Measurements from ENCODE around the gene PTOV1. TPM values are rescaled to one million over a fixed set of nuclear protein-coding genes. Genes with fewer than 3 reads are reported as not detected.

Gene PTOV1
- total RNA-seq, 1 experiment from 2014 or later: 114 TPM

Small RNAs within 50 kb of the gene (microRNA-seq; reads per million reads assigned to microRNA genes)
- 3.5 reads per million, percentile 5 among the genes with 10 or more reads in this experiment for gene MIR4749 (ENCODE audit: unreplicated experiment)
- gene MIR4750 (ENCODE audit: unreplicated experiment): 4.1 reads per million, percentile 9 among the genes with 10 or more reads in this experiment
- gene MIR6800 (ENCODE audit: unreplicated experiment): not detected

Other genes starting within 250 kb of the PTOV1 start
- gene RRAS, start 211.0 kb upstream of the PTOV1 start, total RNA-seq (2021; ENCODE audit: unreplicated experiment): 64.4 TPM
- 77.4 TPM for gene SCAF1, start 208.9 kb upstream of the PTOV1 start, total RNA-seq (2021; ENCODE audit: unreplicated experiment)
- gene IRF3, start 185.3 kb upstream of the PTOV1 start, total RNA-seq (2021; ENCODE audit: unreplicated experiment): 109 TPM
- 69.6 TPM for gene BCL2L12, start 185.2 kb upstream of the PTOV1 start, total RNA-seq (2021; ENCODE audit: unreplicated experiment)
- gene PRMT1, start 173.9 kb upstream of the PTOV1 start, total RNA-seq (2021; ENCODE audit: unreplicated experiment): 219 TPM
- 4.7 TPM for gene ADM5, start 161.6 kb upstream of the PTOV1 start, total RNA-seq (2021; ENCODE audit: unreplicated experiment)
- 0.23 TPM for gene CPT1C, start 160.0 kb upstream of the PTOV1 start, total RNA-seq (2021; ENCODE audit: unreplicated experiment)
- gene TSKS, start 87.9 kb upstream of the PTOV1 start, total RNA-seq (2021; ENCODE audit: unreplicated experiment): not detected
- 72.1 TPM for gene AP2A1, start 84.2 kb upstream of the PTOV1 start, total RNA-seq (2021; ENCODE audit: unreplicated experiment)
- gene FUZ, start 37.9 kb upstream of the PTOV1 start, total RNA-seq (2021; ENCODE audit: unreplicated experiment): 13.9 TPM
- 52.4 TPM for gene MED25, start 32.9 kb upstream of the PTOV1 start, total RNA-seq (2021; ENCODE audit: unreplicated experiment)
- gene PNKP, start 16.4 kb downstream of the PTOV1 start, total RNA-seq (2021; ENCODE audit: unreplicated experiment): 76.7 TPM
- 92.8 TPM for gene AKT1S1, start 26.2 kb downstream of the PTOV1 start, total RNA-seq (2021; ENCODE audit: unreplicated experiment)
- gene TBC1D17, start 26.5 kb downstream of the PTOV1 start, total RNA-seq (2021; ENCODE audit: unreplicated experiment): 43.2 TPM
- 1.5 TPM for gene IL4I1, start 45.7 kb downstream of the PTOV1 start, total RNA-seq (2021; ENCODE audit: unreplicated experiment)
- gene ATF5, start 78.0 kb downstream of the PTOV1 start, total RNA-seq (2021; ENCODE audit: unreplicated experiment): 104 TPM
- gene NUP62, start 78.3 kb downstream of the PTOV1 start, total RNA-seq (2021; ENCODE audit: unreplicated experiment): 54.6 TPM
- not detected for gene SIGLEC11, start 110.0 kb downstream of the PTOV1 start, total RNA-seq (2021; ENCODE audit: unreplicated experiment)
- 32.6 TPM for gene VRK3, start 174.2 kb downstream of the PTOV1 start, total RNA-seq (2021; ENCODE audit: unreplicated experiment)
- 11.7 TPM for gene ZNF473, start 174.8 kb downstream of the PTOV1 start, total RNA-seq (2021; ENCODE audit: unreplicated experiment)